Skeletal muscle satellite cell (primary cell): ENCODE results near the gene APOBEC3H.
"Not testable (repeated sequence)": the region's sequence is repeated elsewhere in the genome, so short reads cannot be mapped to it uniquely, and the experiment has no call there.

ENCODE experiments used
- H3K27me3 ChIP-seq: 2 replicates; pipeline ENCODE4 v1.7.0; 2013; ENCODE audit warnings: low read length; ENCODE audit not compliant: control insufficient read depth, insufficient read depth
- H3K36me3 ChIP-seq: 2 replicates; pipeline ENCODE4 v1.7.0; 2013; ENCODE audit warnings: mild to moderate bottlenecking, control low read depth, low read length; ENCODE audit not compliant: insufficient read depth
- H3K4me1 ChIP-seq: 2 replicates; pipeline ENCODE4 v1.7.0; 2013; ENCODE audit warnings: low read length; ENCODE audit not compliant: control insufficient read depth, insufficient read depth
- H3K4me2 ChIP-seq: 2 replicates; pipeline ENCODE4 v1.7.0; 2013; ENCODE audit warnings: mild to moderate bottlenecking, low read length
- H3K4me3 ChIP-seq: 2 replicates; pipeline ENCODE4 v1.7.0; 2013; ENCODE audit warnings: low read length
- H3K9ac ChIP-seq: 2 replicates; pipeline ENCODE4 v1.7.0; 2013; ENCODE audit warnings: mild to moderate bottlenecking, low read depth, low read length, moderate library complexity
- H3K9me3 ChIP-seq: replicated peaks from 2 replicates; pipeline ENCODE4 v1.7.0; 2013; ENCODE audit warnings: mild to moderate bottlenecking, control low read depth, low read length

APOBEC3H gene

GRCh38 chr22:39073981-39074380 lies 23.1 kb upstream of the APOBEC3H start:
- Histone ChIP-seq H3K36me3 (no peaks in the 10 kb centered on the region), H3K4me1 (peaks cover 7% of the 10 kb centered on the region), H3K27me3 (peaks cover 13% of the 10 kb centered on the region), H3K9me3 (no peaks in the 10 kb centered on the region), H3K4me3 (no peak overlapping the region), H3K9ac (no peak overlapping the region), H3K4me2 (no peak overlapping the region)

DNA sequence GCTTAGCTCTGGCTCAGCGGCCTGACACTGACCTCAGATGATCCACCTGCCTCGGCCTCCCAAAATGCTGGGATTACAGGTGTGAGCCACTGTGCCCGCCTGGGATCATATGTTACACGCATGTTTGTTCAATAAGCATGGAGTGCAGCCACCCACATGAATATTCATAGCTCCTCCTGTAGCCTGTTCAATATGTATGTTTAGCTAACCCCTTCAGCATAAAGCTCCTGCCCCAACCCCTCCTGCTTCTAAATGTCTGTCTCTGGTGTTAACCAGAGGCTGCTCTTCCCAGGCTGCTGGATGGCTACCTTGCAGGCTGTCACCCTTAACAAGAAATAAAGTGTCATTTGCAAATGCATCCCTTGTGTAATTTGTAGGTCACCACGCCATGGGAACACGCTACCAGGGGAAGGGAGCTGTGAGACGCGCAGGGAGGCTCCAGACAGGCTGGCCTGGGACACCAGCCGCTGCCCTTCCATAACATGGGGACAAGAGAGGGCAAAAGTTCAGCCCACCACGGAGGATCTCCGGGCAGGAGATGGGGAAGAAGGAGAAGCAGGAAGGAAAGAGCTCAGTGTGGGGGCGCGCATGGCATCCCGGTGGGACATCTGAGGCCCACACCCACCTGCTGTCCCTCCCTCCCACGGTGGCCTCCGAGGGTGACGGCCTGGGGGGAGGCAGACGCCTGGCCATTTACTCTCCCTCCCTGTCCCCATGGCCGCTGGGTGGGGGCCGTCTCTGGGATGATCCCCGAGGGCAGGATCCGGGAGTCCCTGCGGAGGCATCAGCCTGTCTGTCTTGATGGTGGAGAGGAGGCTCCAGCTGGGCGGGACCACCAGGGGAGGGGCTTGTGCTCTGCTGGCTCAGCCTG lies 20.7 kb upstream of the APOBEC3H start:
- not testable (repeated sequence) for H3K36me3 ChIP-seq, H3K27me3 ChIP-seq, H3K4me1 ChIP-seq, H3K9me3 ChIP-seq, H3K9ac ChIP-seq
- Histone ChIP-seq H3K4me3 (peak overlapping the region; percentile 19), H3K4me2 (peak overlapping the region; percentile 49)

- not testable (repeated sequence) for H3K4me1 ChIP-seq, H3K27me3 ChIP-seq, H3K36me3 ChIP-seq, H3K9me3 ChIP-seq
- Histone ChIP-seq H3K4me2 (peak within 1 kb of the TSS; percentile 70), H3K9ac (peak within 1 kb of the TSS; percentile 66), H3K4me3 (peak within 1 kb of the TSS; percentile 67)
Observed at GRCh38 chr22:39077026-39077840, 19.8 kb upstream of the APOBEC3H start, which contains the start of gene APOBEC3G. APOBEC3G (plus strand) TSS chr22:39077275; CDS start chr22:39077362, 87 bp downstream.

GRCh38 chr22:39077912-39078311 lies 19.1 kb upstream of the APOBEC3H start:
- H3K9me3 ChIP-seq, H3K4me1 ChIP-seq, H3K27me3 ChIP-seq, H3K9ac ChIP-seq, H3K36me3 ChIP-seq: not testable (repeated sequence)
- Histone ChIP-seq H3K4me2 (peak overlapping the region; percentile 70), H3K4me3 (peak overlapping the region; percentile 67)

- no peaks in the 10 kb centered on the region for H3K9me3 ChIP-seq
- H3K4me3 ChIP-seq, result no peak overlapping the region
- H3K4me2 ChIP-seq, result no peak overlapping the region
- H3K9ac ChIP-seq, result no peak overlapping the region
- no peaks in the 10 kb centered on the region for H3K36me3 ChIP-seq
- no peaks in the 10 kb centered on the region for H3K27me3 ChIP-seq
- peaks cover 7% of the 10 kb centered on the region for H3K4me1 ChIP-seq
Observed at GRCh38 chr22:39078329-39078728, 18.7 kb upstream of the APOBEC3H start.

- not testable (repeated sequence) for H3K4me1 ChIP-seq, H3K9me3 ChIP-seq, H3K9ac ChIP-seq, H3K4me2 ChIP-seq, H3K27me3 ChIP-seq, H3K4me3 ChIP-seq, H3K36me3 ChIP-seq
Observed at GRCh38 chr22:39079054-39079637, 17.9 kb upstream of the APOBEC3H start.

GRCh38 chr22:39080052-39080762 lies 16.8 kb upstream of the APOBEC3H start:
- H3K9me3 ChIP-seq, result no peaks in the 10 kb centered on the region
- no peak overlapping the region for H3K4me2 ChIP-seq
- H3K4me1 ChIP-seq, result peaks cover 7% of the 10 kb centered on the region
- H3K9ac ChIP-seq, result no peak overlapping the region
- H3K36me3 ChIP-seq, result no peaks in the 10 kb centered on the region
- H3K4me3 ChIP-seq, result no peak overlapping the region
- H3K27me3 ChIP-seq, result no peaks in the 10 kb centered on the region

DNA sequence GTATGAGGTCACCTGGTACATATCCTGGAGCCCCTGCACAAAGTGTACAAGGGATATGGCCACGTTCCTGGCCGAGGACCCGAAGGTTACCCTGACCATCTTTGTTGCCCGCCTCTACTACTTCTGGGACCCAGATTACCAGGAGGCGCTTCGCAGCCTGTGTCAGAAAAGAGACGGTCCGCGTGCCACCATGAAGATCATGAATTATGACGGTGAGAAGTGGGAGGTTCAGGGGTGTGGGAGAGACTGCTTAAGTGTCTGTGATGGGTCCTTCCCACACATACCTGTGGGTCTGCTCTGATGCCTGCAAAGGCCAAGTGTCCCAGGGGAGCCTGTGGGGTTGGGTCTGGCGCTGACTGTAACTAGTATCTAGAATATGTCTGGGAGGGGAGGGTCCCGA lies 16.0 kb upstream of the APOBEC3H start:
- H3K27me3 ChIP-seq, result no peaks in the 10 kb centered on the region
- H3K4me1 ChIP-seq, result peaks cover 7% of the 10 kb centered on the region
- H3K4me2 ChIP-seq, result no peak overlapping the region
- H3K4me3 ChIP-seq, result no peak overlapping the region
- H3K9me3 ChIP-seq, result no peaks in the 10 kb centered on the region
- no peak overlapping the region for H3K9ac ChIP-seq
- no peaks in the 10 kb centered on the region for H3K36me3 ChIP-seq

- Histone ChIP-seq H3K4me3 (no peak overlapping the region), H3K4me1 (peaks cover 7% of the 10 kb centered on the region), H3K27me3 (peaks cover 3% of the 10 kb centered on the region), H3K9me3 (no peaks in the 10 kb centered on the region), H3K36me3 (no peaks in the 10 kb centered on the region), H3K4me2 (no peak overlapping the region), H3K9ac (no peak overlapping the region)
Observed at GRCh38 chr22:39081598-39081997, 15.4 kb upstream of the APOBEC3H start.

- H3K4me2 ChIP-seq, result no peak overlapping the region
- no peaks in the 10 kb centered on the region for H3K36me3 ChIP-seq
- peaks cover 5% of the 10 kb centered on the region for H3K27me3 ChIP-seq
- H3K4me3 ChIP-seq, result no peak overlapping the region
- H3K4me1 ChIP-seq, result no peaks in the 10 kb centered on the region
- H3K9ac ChIP-seq, result no peak overlapping the region
- H3K9me3 ChIP-seq, result no peaks in the 10 kb centered on the region
Observed at GRCh38 chr22:39083212-39084165, 13.6 kb upstream of the APOBEC3H start.
